Glutamatergic neuron (in vitro differentiated cells): Measurements from ENCODE around the gene METTL26. TPM values are rescaled to one million over a fixed set of nuclear protein-coding genes. Genes with fewer than 3 reads are reported as not detected.
"Not testable (repeated sequence)": the region's sequence is repeated elsewhere in the genome, so short reads cannot be mapped to it uniquely, and the experiment has no call there.

Source experiments
- DNase-seq: peaks from one replicate; pipeline ENCODE4 v3.0.0; 2022
- H3K27ac Mint-ChIP-seq: one replicate; pipeline ENCODE4 v1.8.0; 2020; ENCODE audit warnings: mild to moderate bottlenecking, mixed read lengths, inconsistent platforms; ENCODE audit not compliant: unreplicated experiment
- H3K27me3 Mint-ChIP-seq: one replicate; pipeline ENCODE4 v1.8.0; 2020; ENCODE audit warnings: mild to moderate bottlenecking, moderate library complexity, mixed read lengths, inconsistent platforms; ENCODE audit not compliant: unreplicated experiment
- H3K36me3 Mint-ChIP-seq: one replicate; pipeline ENCODE4 v1.8.0; 2020; ENCODE audit warnings: mild to moderate bottlenecking, mixed read lengths, inconsistent platforms; ENCODE audit not compliant: unreplicated experiment
- H3K4me1 Mint-ChIP-seq: one replicate; pipeline ENCODE4 v1.8.0; 2020; ENCODE audit warnings: mild to moderate bottlenecking, low read depth, mixed read lengths, inconsistent platforms; ENCODE audit not compliant: unreplicated experiment
- H3K4me3 Mint-ChIP-seq: one replicate; pipeline ENCODE4 v1.8.0; 2020; ENCODE audit warnings: mild to moderate bottlenecking, mixed read lengths, inconsistent platforms; ENCODE audit not compliant: unreplicated experiment
- H3K9me3 Mint-ChIP-seq: one replicate; pipeline ENCODE4 v1.8.0; 2020; ENCODE audit warnings: mild to moderate bottlenecking, moderate library complexity, mixed read lengths, inconsistent platforms; ENCODE audit not compliant: unreplicated experiment
- CTCF ChIP-seq: fragments of 200-600 bp; sonication (generic); IDR thresholded peaks from one replicate; pipeline ENCODE4 v1.5.0; 2021; ENCODE audit not compliant: partially characterized antibody, unreplicated experiment
- total RNA-seq: library from RNA; stranded (reverse); fragmentation: NEBNext Ultra II Directional; extraction: Animal tissue kit (Norgen Biotek cat#: 25700); gene quantifications from one replicate; pipeline ENCODE4 v1.2.1, GENCODE V29; 2021; ENCODE audit not compliant: unreplicated experiment

Gene METTL26
- total RNA-seq, 1 donor from 2014 or later = 63.6 TPM

DNA sequence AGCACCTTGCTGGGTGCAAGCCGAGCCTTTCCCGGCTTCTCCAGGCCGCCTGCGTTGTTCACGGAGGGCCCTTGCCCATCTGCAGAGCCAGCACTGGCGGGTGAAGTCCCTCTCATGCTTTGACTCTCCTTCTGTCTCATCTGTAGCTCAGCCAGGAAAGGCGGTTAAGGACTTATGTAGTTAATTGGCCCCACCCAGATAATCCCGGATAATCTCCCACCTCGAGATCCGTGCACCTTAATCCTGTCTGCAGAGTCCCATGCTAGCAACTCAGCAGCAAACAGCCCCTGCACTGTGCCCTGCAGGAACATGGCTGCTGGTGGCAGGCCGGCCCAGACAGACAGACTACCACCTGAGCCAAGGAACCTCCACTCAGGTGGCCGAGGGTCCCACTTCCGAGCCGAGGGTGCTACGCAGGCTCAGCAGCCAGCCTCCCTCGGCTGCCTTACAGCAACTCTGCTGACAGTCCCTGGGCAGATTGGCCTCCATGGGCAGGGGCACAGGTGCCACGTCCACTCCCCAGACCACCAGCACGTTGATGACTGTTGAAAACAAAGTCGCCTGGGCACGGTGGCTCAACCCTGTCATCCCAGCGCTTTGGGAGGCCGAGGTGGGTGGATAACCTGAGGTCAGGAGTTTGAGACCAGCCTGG, 29.3 kb downstream of the METTL26 start:
- Mint-ChIP-seq H3K9me3 (peaks cover 3% of the 10 kb centered on the region), H3K4me1 (peaks cover 23% of the 10 kb centered on the region), H3K27me3 (peaks cover 7% of the 10 kb centered on the region), H3K27ac (no peak overlapping the region), H3K36me3 (no peaks in the 10 kb centered on the region), H3K4me3 (no peak overlapping the region)
- no peak for DNase-seq
- no peak for TF ChIP-seq CTCF

GRCh38 chr16:603933-604332, 32.2 kb downstream of the METTL26 start:
- DNase-seq = no peak
- H3K27ac Mint-ChIP-seq = no peak overlapping the region
- TF ChIP-seq CTCF = no peak
- no peaks in the 10 kb centered on the region for H3K36me3 Mint-ChIP-seq
- H3K4me1 Mint-ChIP-seq = peaks cover 14% of the 10 kb centered on the region
- H3K4me3 Mint-ChIP-seq = no peak overlapping the region
- H3K9me3 Mint-ChIP-seq = peaks cover 3% of the 10 kb centered on the region
- H3K27me3 Mint-ChIP-seq = peaks cover 2% of the 10 kb centered on the region

DNA sequence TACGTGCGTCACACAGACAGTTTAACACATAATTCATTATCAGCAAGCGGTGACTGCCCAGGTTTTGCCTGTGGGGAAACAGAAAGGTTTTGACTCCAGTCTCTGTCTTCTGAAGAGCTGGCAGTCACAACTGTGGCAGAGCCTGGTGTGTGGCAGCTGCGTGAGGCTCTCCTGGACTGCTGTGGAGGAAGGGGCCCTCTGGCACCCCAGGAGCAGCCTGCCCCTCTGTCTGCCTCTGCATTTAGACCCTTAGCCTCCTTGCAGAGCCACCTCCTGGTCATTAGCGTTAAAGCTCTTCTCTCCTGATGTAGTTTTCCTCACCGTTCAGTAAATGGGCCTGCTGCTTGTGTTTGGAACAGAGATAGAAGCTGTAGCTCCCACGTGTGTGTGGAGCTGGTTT, 35.3 kb downstream of the METTL26 start:
- no peak for DNase-seq
- H3K9me3 Mint-ChIP-seq = peaks cover 5% of the 10 kb centered on the region
- peak; percentile 18 for TF ChIP-seq CTCF
- H3K36me3 Mint-ChIP-seq = no peaks in the 10 kb centered on the region
- H3K4me1 Mint-ChIP-seq = peaks cover 13% of the 10 kb centered on the region
- no peak overlapping the region for H3K27ac Mint-ChIP-seq
- H3K4me3 Mint-ChIP-seq = peak overlapping the region; percentile 64
- peaks cover 1% of the 10 kb centered on the region for H3K27me3 Mint-ChIP-seq

DNA sequence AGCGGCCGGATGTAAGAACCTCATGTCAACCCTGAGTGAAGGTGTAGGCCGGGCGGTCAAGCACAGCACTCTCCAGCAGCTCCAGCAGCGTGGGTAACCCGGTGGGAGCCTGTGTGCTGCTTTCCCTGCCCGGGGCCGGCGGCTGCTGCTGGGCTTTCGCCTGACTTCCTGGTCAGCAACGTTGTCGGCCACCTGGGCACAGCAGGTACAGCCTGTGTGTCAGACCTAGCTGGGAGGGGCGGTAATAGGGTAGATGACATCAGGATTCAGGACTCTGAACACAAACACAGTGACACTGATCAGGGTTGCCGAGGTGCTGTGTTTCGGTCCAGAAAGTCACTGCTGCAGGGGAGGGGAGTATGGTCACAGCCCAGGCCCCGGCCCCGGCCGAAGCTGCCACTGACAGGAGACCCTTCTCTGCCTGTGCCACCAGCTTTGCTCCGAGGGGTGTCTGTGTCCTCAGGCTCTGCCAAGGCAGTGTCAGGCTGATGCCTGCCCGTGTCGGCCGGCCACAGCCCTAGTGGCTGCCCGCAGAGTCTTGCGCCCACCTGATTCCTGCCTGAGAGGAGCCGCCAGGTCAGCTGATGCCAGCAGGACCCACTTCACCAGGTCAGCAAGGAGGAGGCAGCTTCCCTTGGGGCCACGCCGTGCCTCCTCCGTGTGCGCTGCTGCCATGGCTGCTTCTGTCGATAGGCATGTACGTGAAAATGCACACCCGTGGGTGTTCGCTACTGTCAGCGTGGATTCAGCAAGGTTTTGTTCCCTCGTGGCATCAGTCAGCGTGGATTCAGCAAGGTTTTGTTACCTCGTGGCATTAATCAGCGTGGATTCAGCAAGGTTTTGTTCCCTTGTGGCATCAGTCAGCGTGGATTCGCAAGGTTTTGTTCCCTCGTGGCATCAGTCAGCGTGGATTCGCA, 37.0 kb downstream of the METTL26 start:
- peaks cover 18% of the 10 kb centered on the region for H3K4me1 Mint-ChIP-seq
- DNase-seq = no peak
- H3K9me3 Mint-ChIP-seq = peaks cover 9% of the 10 kb centered on the region
- H3K36me3 Mint-ChIP-seq = no peaks in the 10 kb centered on the region
- H3K27ac Mint-ChIP-seq = no peak overlapping the region
- H3K27me3 Mint-ChIP-seq = peaks cover 1% of the 10 kb centered on the region
- no peak for TF ChIP-seq CTCF
- H3K4me3 Mint-ChIP-seq = no peak overlapping the region

DNA sequence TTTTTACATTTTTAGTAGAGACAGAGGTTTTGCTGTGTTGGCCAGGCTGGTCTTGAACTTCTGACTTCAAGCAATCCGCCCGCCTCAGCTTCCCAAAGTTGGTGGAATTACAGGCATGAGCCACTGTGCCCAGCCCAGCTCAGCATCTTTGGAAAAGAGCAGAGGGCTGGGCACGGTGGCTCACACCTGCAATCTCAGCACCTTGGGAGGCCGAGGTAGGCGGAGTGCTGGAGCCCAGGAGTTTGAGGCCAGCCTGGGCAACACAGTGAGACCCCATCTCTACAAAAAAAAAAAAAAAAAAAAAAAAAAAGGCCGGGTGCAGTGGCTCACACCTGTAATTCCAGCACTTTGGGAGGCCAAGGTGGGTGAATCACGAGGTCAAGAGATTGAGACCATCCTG, 38.5 kb downstream of the METTL26 start:
- H3K4me3 Mint-ChIP-seq, DNase-seq, H3K27ac Mint-ChIP-seq, H3K9me3 Mint-ChIP-seq, H3K27me3 Mint-ChIP-seq, H3K36me3 Mint-ChIP-seq: not testable (repeated sequence)
- H3K4me1 Mint-ChIP-seq = peaks cover 20% of the 10 kb centered on the region
